HepG2 (cell line): ENCODE data around the gene NAA38. TPM values are rescaled to one million over a fixed set of nuclear protein-coding genes. Genes with fewer than 3 reads are reported as not detected.

ENCODE experiments used
- AFF4 ChIP-seq: sonication (generic); formaldehyde crosslinking; IDR thresholded peaks from 2 replicates; pipeline ENCODE4 v1.4.0; 2020; ENCODE audit warnings: missing genetic modification reagents
- CAMTA2 ChIP-seq: sonication (generic); formaldehyde crosslinking; IDR thresholded peaks from 2 replicates; pipeline ENCODE4 v1.4.0; 2020; ENCODE audit warnings: mild to moderate bottlenecking, missing genetic modification reagents, borderline replicate concordance
- CBX5 ChIP-seq: sonication (generic); formaldehyde crosslinking; IDR thresholded peaks from 2 replicates; pipeline ENCODE4 v1.4.0; 2020; ENCODE audit warnings: missing genetic modification reagents, borderline replicate concordance
- CHD4 ChIP-seq: fragments of 200-600 bp; sonication (generic); IDR thresholded peaks from 2 replicates; pipeline ENCODE4 v1.7.0; 2017; ENCODE audit warnings: mild to moderate bottlenecking, low read length, borderline replicate concordance
- DRAP1 ChIP-seq: IDR thresholded peaks from 2 replicates; pipeline ENCODE4 v1.6.1; 2016; ENCODE audit warnings: missing genetic modification reagents, missing compliant biosample characterization
- GABPB1 ChIP-seq: IDR thresholded peaks from 2 replicates; pipeline ENCODE4 v1.6.1; 2016; ENCODE audit warnings: mild to moderate bottlenecking, missing genetic modification reagents, moderate library complexity, missing compliant biosample characterization
- ISL2 ChIP-seq: sonication (generic); formaldehyde crosslinking; IDR thresholded peaks from 2 replicates; pipeline ENCODE4 v1.5.0; 2020; ENCODE audit warnings: missing genetic modification reagents
- KAT8 ChIP-seq: IDR thresholded peaks from 2 replicates; pipeline ENCODE4 v1.6.1; 2016; ENCODE audit warnings: missing genetic modification reagents, missing compliant biosample characterization
- KDM5B ChIP-seq: sonication (generic); formaldehyde crosslinking; IDR thresholded peaks from 2 replicates; pipeline ENCODE4 v1.4.0; 2020; ENCODE audit warnings: missing genetic modification reagents, mild to moderate bottlenecking, borderline replicate concordance
- KLF13 ChIP-seq: sonication (generic); formaldehyde crosslinking; IDR thresholded peaks from 2 replicates; pipeline ENCODE4 v1.4.0; 2020; ENCODE audit warnings: mild to moderate bottlenecking, missing genetic modification reagents
- LBX2 ChIP-seq: sonication (generic); formaldehyde crosslinking; IDR thresholded peaks from 2 replicates; pipeline ENCODE4 v1.5.0; 2020; ENCODE audit warnings: missing genetic modification reagents, mild to moderate bottlenecking, borderline replicate concordance
- RBM39 ChIP-seq: fragments of 200-400 bp; formaldehyde crosslinking; IDR thresholded peaks from one replicate; pipeline ENCODE4 v1.6.1; 2018; ENCODE audit warnings: antibody characterized with exemption, mild to moderate bottlenecking, low read depth, low read length; ENCODE audit not compliant: poor library complexity, severe bottlenecking
- SOX5 ChIP-seq: IDR thresholded peaks from 2 replicates; pipeline ENCODE4 v1.6.1; 2016; ENCODE audit warnings: borderline replicate concordance
- SP5 ChIP-seq: IDR thresholded peaks from 2 replicates; pipeline ENCODE4 v1.6.1; 2016; ENCODE audit warnings: low read depth, borderline replicate concordance
- ZFP90 ChIP-seq: sonication (generic); formaldehyde crosslinking; IDR thresholded peaks from 2 replicates; pipeline ENCODE4 v1.8.0; 2022; ENCODE audit warnings: missing genetic modification reagents, mild to moderate bottlenecking, inconsistent platforms, borderline replicate concordance
- ZIK1 ChIP-seq: sonication (generic); formaldehyde crosslinking; IDR thresholded peaks from 2 replicates; pipeline ENCODE4 v1.5.0; 2020; ENCODE audit warnings: mild to moderate bottlenecking, low read depth, missing genetic modification reagents, borderline replicate concordance
- ZNF18 ChIP-seq: sonication (generic); formaldehyde crosslinking; IDR thresholded peaks from 2 replicates; pipeline ENCODE4 v1.8.0; 2022; ENCODE audit warnings: mild to moderate bottlenecking, missing genetic modification reagents; ENCODE audit not compliant: insufficient replicate concordance
- ZNF776 ChIP-seq: sonication (generic); formaldehyde crosslinking; IDR thresholded peaks from 2 replicates; pipeline ENCODE4 v1.4.0; 2020; ENCODE audit warnings: mild to moderate bottlenecking, missing genetic modification reagents
- ZNF784 ChIP-seq: sonication (generic); formaldehyde crosslinking; IDR thresholded peaks from 2 replicates; pipeline ENCODE4 v1.5.1; 2020; ENCODE audit warnings: missing genetic modification reagents, mild to moderate bottlenecking, borderline replicate concordance
- ZNF841 ChIP-seq: sonication (generic); formaldehyde crosslinking; IDR thresholded peaks from 2 replicates; pipeline ENCODE4 v1.8.1; 2023; ENCODE audit warnings: missing genetic modification reagents, borderline replicate concordance
- ZSCAN20 ChIP-seq: sonication (generic); formaldehyde crosslinking; IDR thresholded peaks from 2 replicates; pipeline ENCODE4 v1.4.0; 2020; ENCODE audit warnings: missing genetic modification reagents, mild to moderate bottlenecking, borderline replicate concordance
- polyA plus RNA-seq, 8 experiments: library from polyadenylated mRNA; depleted of rRNA in 3 of 8; stranded (reverse) in 7 of 8; unstranded in 1 of 8; fragments of >200 nt; fragmentation: Illumina TruSeq in 4 of 8; extraction: Trizol in 4 of 8; gene quantifications; 2 replicates each; pipeline versions ENCODE4 v1.2.1 to v1.2.3, GENCODE V29; 2011 to 2016; ENCODE audit warnings: low read depth in 4 of 8, missing spikeins in 1 of 8, mixed read lengths in 1 of 8; ENCODE audit not compliant: insufficient read depth in 1 of 8
- total RNA-seq, 5 experiments: library from RNA; depleted of rRNA; stranded (reverse); fragments of >200 nt; fragmentation: Illumina TruSeq; extraction: Trizol; gene quantifications; 2 replicates each; pipeline ENCODE4 v1.2.3, GENCODE V29; 2016; ENCODE audit warnings: low read depth in 1 of 5

Gene NAA38
- total and polyA plus RNA-seq, 2 of the 13 experiments (the other 11 are each of a cell fraction or from before 2014, with no cell fraction given), result 46.9 to 91.6 TPM

- TF ChIP-seq DRAP1 (peak; percentile 51), KDM5B (peak; percentile 80), LBX2 (CRISPR knock-in tag) (peak; percentile 21; the same call in 1 of the 2 replicates), RBM39 (peak; percentile 12), GABPB1 (peak; percentile 51), ZSCAN20 (no peak), KAT8 (CRISPR knock-in tag) (peak; percentile 45), ZIK1 (CRISPR knock-in tag) (no peak), ZFP90 (CRISPR knock-in tag) (no peak; the same call in 1 of the 2 replicates), KLF13 (no peak), CHD4 (no peak), ISL2 (0 out of 2 replicates have a peak, but pooled peaks have one; percentile 36), ZNF18 (CRISPR knock-in tag) (no peak), CAMTA2 (no peak), ZNF841 (no peak), AFF4 (0 out of 2 replicates have a peak, but pooled peaks have one; percentile 39), CBX5 (CRISPR knock-in tag) (0 out of 2 replicates have a peak, but pooled peaks have one; percentile 18), SP5 (CRISPR knock-in tag) (peak; percentile 34; the same call in 1 of the 2 replicates), ZNF784 (CRISPR knock-in tag) (no peak), SOX5 (CRISPR knock-in tag) (no peak; the same call in 1 of the 2 replicates), ZNF776 (no peak)
These were observed 30.3 kb upstream of the NAA38 start (continued) for GRCh38 chr17:7887482-7888183.
